ENCODE measurements around the gene PTPRD.
"Not testable (repeated sequence)": the region's sequence is repeated elsewhere in the genome, so short reads cannot be mapped to it uniquely, and the experiment has no call there.

PTPRD gene

DNA sequence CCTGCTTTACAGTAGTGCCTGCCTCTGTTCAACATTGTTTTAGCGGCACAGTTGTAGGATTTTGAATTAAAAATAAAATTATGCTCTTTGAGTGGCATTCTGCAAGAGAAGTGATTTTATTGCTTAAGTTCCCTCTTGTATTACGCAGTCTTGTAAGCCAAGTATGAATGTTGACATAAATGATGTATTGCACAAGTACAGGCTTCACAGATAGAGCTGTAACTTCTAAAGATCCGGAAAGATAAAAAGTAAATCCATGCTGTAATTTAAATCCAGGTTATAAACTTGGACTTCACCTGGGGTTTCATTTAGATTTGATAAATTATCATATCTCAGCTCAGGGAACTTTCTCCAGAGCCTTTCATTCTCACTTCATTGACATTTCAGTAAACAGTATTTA lies 1114.7 kb downstream of the PTPRD start:
- no peak for DNase-seq (ENCODE audit: low read depth)

DNA sequence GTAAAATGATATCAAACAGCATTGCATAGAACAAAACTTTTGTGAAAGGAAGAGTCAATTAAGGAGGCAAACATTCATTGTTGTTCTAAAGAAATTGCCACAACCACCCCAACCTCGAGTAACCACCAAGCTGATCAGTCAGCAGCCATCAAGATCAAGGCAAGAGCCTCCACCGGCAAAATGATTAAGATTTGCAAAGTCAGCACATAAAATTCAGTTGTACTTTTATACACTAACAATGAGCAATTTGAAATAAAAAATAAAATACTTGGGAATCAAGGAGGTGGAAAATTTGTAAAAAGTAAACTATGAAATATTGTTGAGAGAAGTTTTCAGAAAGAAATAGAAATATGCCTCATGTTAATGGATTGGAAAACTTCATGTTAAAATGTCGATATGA lies 1118.5 kb downstream of the PTPRD start:
- no peak for DNase-seq (ENCODE audit: low read depth)

DNA sequence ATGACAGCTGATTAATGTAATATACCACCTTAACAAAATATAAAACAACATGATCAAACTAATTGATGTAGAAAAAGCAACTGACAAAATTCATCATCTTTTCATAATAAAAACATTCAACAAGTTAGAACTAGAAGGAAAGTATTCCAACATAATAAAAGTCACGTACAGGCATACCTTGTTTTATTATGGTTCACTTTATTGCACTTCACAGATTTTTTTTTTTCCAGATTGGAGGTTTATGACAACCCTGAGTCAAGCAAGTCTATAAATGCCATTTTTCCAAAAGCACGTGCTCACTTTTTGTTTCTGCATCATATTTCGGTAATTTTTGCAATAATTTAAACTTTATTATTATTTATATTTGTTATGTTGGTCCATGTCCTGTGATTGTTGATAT lies 1120.3 kb downstream of the PTPRD start:
- no peak for DNase-seq (ENCODE audit: low read depth)

DNA sequence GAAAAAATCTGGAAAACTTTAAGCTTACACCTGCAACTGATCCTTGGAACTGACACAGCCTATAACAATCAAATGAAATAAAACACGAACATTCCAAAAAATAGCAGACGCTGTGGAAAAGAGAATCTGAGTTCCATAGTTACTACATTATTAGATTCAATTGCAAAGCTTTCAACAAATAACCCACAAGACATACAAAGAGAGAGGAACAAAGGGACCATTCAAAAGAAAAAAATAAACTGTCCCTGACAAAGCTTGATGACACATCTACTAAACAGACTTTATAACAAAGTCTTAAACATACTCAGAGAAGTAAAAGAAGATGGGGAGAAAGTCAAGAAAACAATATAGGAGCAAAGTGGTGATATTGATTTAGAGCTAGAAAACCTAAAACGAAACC lies 1123.6 kb downstream of the PTPRD start:
- no peak for DNase-seq (ENCODE audit: low read depth)

DNA sequence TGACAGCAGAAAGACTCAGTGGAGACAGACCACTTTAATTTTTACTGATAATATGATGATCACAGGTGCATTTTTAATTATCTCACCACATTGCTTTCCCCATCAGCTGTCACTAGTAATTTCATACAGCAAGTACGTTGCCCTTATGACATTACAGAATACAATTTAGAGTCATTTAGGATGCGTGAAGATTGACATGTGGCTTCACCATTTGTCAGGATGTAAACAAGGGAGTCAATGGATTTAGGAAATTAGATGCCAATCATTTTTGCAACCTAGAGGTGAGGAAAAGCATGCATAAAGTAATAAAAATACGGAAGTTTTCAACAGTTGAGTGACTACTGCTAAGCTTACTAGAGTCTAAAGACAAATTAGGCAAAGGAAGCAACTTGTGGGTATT lies 1129.6 kb downstream of the PTPRD start:
- no peak for DNase-seq (ENCODE audit: low read depth)

GRCh38 chr9:9478741-9479140 lies 1134.1 kb downstream of the PTPRD start:
- DNase-seq (ENCODE audit: low read depth), result no peak

- DNase-seq (ENCODE audit: low read depth), result no peak
Measured at GRCh38 chr9:9469271-9469670, 1143.5 kb downstream of the PTPRD start.

DNA sequence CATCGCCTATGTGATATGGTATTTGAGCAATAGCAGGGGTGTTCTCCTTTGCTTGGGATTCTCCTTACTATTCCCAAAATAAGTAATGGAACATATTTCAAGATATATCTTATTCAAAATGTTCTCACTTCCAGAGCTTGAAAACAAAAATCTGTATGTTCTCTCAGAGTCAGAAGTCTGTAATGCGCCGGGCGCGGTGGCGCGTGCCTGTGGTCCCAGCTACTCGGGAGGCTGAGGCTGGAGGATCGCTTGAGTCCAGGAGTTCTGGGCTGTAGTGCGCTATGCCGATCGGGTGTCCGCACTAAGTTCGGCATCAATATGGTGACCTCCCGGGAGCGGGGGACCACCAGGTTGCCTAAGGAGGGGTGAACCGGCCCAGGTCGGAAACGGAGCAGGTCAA lies 1170.9 kb downstream of the PTPRD start:
- not testable (repeated sequence) for DNase-seq (ENCODE audit: low read depth)

- no peak for DNase-seq (ENCODE audit: low read depth)
Measured at GRCh38 chr9:9437641-9438040, 1175.2 kb downstream of the PTPRD start.

DNA sequence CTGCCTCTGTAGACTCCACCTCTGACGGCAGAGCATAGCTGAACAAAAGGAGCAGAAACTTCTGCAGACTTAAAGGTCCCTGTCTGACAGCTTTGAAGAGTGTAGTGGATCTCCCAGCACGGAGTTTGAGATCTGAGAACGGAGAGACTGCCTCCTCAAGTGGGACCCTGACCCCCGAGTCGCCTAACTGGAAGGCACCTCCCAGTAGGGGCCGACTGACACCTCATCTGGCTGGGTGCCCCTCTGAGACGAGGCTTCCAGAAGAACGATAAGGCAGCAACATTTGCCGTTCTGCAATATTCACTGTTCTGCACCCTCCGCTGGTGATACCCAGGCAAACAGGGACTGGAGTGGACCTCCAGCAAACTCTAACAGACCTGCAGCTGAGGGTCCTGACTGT lies 1186.3 kb downstream of the PTPRD start:
- not testable (repeated sequence) for DNase-seq (ENCODE audit: low read depth)

- DNase-seq (ENCODE audit: low read depth), result no peak
Measured at GRCh38 chr9:9412241-9412640, 1200.6 kb downstream of the PTPRD start.

DNA sequence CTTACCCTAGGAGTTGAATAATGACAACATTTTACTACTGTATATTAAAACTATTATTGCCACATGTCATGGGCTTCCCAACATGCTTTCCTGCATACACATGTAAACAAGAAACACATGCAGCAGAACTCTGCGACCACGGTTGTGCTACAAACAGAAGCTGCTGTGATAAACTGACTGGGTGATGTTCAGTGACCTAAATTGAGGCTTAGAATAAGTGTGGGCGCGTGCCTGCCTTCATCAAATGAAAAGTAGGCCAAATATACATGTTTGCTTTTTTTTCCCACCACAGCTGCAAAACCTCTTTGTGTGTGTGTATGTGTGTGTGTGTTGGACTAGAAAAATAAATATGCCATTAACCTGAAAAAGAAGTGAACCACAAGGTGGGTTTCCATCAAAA lies 1202.1 kb downstream of the PTPRD start:
- no peak for DNase-seq (ENCODE audit: low read depth)

GRCh38 chr9:9399982-9400381 lies 1212.8 kb downstream of the PTPRD start:
- no peak for DNase-seq (ENCODE audit: low read depth)

DNA sequence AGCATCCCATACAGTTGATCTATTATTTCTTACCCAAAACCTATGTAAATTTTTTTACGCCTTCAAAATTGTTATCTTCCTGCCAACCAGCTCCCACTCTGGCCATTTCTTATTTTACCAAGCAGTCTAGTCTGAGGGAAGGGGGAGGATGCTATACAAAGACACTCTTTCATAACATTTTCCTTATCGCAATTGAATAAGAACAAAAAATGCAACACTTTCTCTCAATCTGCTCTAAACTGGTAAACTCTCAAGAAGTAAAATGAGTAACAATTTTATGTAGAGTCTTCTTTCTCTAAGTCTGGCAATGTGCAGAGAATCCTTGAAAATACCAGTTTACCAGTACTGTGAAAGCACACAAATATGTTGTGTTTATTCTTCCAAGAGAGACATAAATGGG lies 1216.3 kb downstream of the PTPRD start:
- DNase-seq (ENCODE audit: low read depth), result no peak

DNA sequence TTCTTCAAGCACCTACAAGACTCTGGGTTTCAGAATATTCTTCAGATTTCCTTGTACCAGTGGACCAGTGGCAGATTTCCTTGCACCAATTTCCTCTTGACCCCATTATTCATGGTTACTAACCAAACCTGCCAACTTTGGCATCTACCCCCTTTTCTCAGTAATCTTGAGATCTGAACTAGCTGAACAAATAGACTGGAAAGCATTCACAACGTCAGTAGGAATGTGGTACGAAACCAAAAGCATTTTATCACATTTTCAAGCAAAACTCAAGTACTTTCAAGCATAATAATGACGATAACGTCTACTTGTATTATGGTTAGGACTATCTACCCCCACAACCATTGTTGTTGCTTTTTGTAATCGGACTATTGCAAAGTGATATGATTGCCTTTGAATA lies 1217.3 kb downstream of the PTPRD start:
- DNase-seq (ENCODE audit: low read depth), result no peak

DNA sequence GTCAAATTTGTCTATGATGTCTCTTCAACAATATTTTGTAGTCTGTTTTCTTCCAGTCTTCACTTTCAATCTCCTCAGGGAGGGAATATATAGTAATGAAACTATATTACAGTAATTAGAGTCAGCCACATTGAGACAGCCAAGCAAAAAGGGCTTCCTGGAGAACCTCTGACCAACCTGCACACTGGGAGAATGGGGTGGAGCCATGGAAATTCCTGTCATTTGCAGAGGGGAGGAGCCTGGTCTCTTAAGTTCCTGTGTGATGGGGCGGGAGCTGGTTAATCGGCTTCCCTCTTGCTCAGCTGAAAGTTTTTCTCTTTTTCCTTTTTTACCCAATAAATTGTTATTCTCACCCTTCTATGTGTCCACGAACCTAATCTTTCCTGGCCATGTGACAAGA lies 1220.0 kb downstream of the PTPRD start:
- DNase-seq (ENCODE audit: low read depth), result no peak

GRCh38 chr9:9389904-9390303 lies 1222.9 kb downstream of the PTPRD start:
- DNase-seq (ENCODE audit: low read depth), result no peak

GRCh38 chr9:9387511-9388115 lies 1225.2 kb downstream of the PTPRD start:
- no peak for DNase-seq (ENCODE audit: low read depth)

DNA sequence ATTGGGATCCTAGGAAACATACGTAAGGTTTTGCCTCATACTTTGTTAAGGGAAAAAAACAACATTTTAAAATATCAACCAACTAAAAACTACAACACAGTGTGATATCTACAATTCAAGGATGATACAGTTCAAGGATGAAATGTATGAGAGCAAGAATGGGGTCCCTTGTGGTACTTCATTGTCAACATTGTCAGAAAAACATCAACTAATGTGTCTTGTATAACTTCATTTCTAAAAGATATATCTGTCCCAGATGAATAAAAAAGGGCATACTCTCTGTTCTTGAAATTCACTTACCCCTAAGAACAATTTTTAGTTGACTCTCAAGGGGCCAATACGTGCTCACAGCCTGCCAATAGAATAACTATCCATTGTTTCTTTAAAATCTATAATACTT lies 1250.5 kb downstream of the PTPRD start:
- no peak for DNase-seq (ENCODE audit: low read depth)

DNA sequence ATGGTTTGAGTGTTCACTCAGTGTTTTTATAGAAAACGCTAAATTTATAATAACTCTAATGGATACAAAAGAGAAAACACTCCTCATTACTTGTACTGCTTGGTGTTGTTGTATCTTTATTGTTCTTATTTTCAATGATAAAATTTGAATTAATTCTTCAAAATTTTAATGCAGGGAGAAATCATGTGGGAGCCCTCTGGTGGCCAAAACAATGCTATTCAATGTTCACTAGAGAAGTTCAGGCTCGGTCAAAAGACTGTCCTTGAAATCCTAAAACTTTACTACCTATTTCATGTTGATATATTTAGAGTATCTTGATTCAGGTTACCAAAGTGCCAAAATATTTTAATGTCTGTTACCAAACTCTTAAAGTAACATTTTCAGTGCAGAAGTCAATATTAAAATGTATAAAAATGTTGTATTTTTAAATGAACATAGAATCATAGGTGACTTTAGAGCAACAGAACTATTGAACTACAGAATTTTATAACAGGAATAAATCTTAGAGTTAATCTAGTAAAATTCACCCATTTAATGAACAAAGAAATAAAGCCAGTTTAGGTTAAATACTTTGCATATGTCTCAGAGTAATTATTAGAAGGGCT lies 1259.8 kb downstream of the PTPRD start:
- no peak for DNase-seq (ENCODE audit: low read depth)

DNA sequence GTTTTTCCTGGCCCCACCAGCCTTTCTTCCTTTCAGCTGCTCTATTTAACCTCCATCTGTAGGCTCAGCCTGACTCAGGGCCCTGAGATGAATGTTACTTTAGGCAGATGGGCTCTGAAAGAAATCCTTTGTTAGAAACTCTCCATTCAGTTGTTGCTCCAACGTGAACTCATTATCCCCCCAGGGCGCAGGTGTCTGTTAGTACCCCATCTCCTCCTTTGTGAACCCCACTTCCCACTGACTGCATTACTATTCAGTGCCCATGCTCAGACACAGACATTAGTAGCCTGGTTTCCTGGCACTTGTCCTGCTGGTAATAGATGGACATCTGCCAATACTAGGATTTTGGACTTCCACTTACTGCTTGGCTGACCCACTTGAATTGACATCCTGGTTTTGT lies 1271.6 kb downstream of the PTPRD start:
- DNase-seq (ENCODE audit: low read depth), result no peak

DNA sequence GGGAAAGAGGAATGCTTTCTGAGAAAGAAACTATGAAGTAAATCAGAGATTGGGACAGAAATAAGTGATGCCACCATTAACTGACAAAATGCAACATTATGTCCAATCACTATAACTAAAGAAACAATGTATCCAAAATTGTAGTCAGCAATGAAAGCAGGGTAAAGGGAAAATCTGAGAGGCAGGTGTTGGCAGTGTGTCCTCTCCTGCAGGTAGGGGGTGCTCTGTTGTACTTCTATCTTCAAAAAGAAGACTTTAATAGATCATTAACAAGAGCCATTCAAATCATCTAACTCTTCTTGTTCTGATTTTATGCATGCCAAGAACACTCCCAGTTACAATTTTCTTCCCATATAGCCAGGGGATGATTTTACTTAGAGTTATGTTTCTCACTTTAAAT lies 1275.7 kb downstream of the PTPRD start:
- no peak for DNase-seq (ENCODE audit: low read depth)

GRCh38 chr9:9326749-9327148 lies 1286.1 kb downstream of the PTPRD start:
- DNase-seq (ENCODE audit: low read depth), result no peak

DNA sequence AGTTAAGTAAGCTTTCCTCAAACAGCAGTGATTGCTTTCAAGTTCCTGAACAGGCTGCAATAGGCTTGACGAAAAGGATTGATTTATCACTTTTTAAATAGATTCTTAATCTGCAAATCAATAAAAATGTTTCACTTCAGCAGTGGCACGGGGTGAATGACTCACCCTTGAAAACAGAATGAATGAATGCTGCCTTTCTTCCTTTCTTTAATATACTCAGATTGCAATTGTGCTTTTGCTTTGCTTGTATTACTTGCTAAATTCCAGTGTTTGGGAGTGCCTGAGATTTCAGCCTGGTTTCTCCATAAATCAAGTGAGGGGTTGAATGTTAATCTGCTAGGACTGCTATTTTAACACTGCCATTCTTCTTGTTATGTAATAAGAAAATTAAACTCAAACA lies 1293.8 kb downstream of the PTPRD start:
- DNase-seq (ENCODE audit: low read depth), result no peak
